Activated CD4-positive, CD25-positive, alpha-beta regulatory T cell treated with anti-CD3 and anti-CD28 coated beads, Interleukin-2, amount 50 U/mL, for 72 hours (primary cell): Measurements from ENCODE around the gene URAD.

ENCODE experiments used
- DNase-seq: peaks from one replicate; pipeline ENCODE4 v3.0.0; 2021

The URAD gene

GRCh38 chr13:27997904-27998522 lies 9.5 kb upstream of the URAD start:
- no peak for DNase-seq

DNA sequence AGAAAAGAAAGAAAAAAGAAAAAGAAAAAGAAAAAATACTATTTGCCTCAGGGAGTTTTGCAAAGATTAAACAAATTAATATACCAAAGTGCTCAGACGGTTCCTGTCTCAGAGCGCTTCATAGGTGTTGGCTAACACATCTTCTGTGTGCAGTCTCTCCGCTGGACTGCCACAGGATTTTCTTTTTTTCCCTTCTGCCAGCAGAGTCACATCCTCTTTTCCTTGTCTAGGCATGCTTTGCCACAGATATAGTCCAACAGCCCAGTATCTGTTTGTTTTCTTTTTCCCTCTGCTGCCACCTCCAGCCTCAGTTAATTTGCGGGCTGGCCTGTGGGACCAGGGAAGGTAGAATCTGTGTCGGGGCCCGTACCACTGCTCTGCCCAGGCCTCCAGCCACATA lies 3.4 kb upstream of the URAD start:
- DNase-seq: no peak

- no peak for DNase-seq
Measured at GRCh38 chr13:27985600-27985999, 2.9 kb downstream of the URAD start.

- DNase-seq: no peak
Measured at GRCh38 chr13:27982361-27982760, 6.1 kb downstream of the URAD start.

DNA sequence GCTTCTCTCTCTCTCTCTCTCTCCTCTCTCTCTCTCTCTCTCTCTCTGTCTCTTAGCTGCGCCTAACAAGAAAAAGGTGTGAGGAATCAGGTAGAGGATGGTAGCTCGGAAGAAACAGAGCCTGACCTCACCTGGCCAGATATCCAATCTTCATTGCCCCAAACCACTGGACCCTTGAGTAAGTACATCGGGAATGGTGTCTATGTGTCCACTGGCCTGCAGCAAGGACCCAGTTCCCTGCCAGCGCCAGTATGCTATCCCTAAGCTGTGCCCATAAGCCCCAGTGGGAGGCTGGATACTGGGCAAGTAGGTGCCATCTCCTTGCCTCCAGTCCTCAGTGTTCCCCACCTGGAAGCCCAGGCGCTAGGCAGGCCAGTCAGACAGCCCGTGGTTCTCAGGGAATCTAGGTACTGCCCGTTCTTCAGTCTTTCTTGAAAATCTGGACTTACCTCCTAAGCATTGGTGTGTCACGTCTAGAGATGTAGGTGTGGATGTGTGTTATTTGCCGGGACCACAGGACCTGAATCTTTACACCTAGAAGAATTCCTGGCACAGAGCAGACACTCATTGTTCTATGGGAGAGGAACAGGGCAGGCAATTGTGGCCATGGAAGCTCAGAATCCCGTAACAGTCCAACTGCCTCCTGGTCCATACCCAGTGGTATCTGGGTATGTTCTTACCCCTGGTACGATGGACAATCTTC lies 7.3 kb downstream of the URAD start:
- DNase-seq: no peak

GRCh38 chr13:27980280-27980998 lies 8.1 kb downstream of the URAD start:
- DNase-seq: no peak

DNA sequence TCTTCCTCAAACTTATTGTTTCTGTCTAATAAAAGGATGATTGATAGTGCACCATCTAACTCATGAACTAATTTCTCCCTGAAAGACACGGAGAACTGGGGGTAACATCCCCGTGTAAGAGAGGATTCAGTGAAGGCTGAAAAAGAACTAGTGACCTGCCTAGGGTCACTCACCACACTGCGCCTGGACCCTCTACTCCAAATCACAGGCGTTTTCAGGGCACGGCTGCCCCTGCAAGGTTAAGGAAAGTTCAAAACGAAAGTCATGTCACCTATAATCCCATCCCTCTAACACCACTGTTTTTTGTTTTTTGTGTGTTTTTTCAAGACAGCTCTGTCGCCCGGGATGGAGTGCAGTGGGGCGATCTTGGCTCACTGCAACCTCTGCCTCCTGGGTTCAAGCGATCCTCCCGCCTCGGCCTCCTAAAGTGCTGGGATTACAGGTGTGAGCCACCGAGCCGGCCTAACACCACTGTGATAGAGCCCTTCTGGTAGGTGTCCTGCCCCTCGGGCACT lies 8.7 kb downstream of the URAD start:
- DNase-seq: no peak

GRCh38 chr13:27979001-27979643 lies 9.4 kb downstream of the URAD start:
- no peak for DNase-seq

GRCh38 chr13:27978301-27978968 lies 10.1 kb downstream of the URAD start:
- DNase-seq: no peak

GRCh38 chr13:27977476-27978300 lies 10.8 kb downstream of the URAD start:
- DNase-seq: no peak

DNA sequence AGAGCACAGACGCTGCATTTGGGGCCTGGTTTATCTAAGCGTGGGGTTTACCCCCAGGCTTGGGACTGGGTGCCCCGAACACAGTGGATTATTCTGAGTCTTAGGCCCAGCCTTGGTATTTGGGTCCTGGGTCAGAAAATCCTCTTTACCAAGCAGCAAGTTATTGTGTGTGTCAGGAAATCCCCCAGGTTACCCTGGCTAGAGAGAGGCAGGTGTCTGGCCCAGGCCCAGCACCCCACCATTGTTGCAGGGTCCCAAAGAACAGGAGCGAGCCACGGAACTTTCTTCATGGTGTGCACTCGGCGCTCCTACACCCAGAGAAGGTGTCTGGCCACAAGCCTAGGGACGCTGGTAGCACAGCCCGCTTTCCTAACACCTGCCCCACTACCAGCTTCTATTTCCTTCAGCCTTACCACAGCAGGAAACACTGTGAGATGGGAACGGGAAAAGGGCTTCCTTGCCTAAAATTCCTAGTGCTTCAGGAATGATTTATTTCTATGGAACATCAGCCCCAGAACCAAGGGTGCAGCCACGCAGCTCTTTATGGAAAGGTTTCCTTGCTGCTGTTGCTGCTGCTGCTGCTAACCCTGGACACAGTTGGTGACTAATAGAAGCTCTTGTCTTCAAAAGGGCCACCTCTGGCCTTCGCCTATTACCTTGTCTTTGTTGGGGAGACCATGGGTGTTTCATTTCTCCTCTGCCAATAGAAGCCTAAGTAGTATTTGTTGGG lies 12.0 kb downstream of the URAD start:
- no peak for DNase-seq

GRCh38 chr13:27975564-27976361 lies 12.7 kb downstream of the URAD start:
- no peak for DNase-seq

- DNase-seq: no peak
Measured at GRCh38 chr13:27973961-27974662, 14.4 kb downstream of the URAD start.

- DNase-seq: no peak
Measured at GRCh38 chr13:27973291-27973690, 15.2 kb downstream of the URAD start.

DNA sequence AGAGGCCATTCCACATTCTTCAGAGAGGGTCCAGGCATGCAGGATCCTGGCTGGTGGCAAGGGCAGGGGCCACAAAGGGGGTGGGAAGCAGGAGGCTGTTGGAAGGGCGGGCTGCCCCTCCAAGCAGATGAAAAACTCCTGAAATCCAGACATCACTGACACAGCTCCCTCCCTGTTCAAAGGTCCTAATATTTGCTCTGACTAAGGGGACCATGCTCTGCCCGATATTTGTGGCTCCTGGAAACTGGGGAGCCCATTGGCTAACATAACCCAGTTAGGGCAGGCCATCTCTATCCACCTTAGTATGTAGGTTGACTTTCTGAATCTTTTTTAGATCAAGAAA lies 16.0 kb downstream of the URAD start:
- DNase-seq: no peak

DNA sequence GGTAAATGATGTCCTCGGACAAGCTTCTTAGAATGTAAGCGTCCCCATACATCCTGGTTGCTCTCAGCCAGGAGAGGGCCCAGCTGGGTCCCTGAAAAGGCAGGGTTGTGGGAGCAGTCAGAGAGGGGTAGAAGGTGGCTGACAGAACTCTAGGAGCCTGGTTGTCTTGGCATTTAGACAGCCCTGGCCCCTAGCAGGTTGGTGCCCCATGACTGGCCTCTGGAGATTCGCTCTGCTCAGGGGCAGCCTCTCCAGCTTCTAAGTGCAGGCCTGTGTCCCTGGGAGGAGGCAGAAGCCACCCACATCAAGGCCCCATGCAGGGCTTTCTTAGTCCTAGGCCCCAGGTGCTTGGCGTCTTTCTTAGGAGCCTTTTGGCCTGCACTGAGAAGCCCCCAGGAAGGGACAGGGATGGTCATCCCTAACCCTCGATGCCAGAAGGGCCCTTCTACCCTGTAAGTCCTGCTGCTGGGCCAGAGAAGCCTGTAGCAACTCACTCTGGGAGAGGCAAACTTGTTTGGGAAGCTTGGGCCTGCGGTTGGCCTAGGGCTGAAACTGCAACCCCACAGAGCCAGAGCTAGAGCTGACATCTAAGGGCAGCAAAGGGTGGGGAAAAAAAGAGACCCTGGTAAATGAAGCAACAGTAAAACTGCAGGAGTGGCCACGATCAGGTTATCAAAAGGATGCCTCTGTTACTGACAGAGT lies 16.6 kb downstream of the URAD start:
- no peak for DNase-seq

GRCh38 chr13:27971236-27971645 lies 17.3 kb downstream of the URAD start:
- DNase-seq: no peak

DNA sequence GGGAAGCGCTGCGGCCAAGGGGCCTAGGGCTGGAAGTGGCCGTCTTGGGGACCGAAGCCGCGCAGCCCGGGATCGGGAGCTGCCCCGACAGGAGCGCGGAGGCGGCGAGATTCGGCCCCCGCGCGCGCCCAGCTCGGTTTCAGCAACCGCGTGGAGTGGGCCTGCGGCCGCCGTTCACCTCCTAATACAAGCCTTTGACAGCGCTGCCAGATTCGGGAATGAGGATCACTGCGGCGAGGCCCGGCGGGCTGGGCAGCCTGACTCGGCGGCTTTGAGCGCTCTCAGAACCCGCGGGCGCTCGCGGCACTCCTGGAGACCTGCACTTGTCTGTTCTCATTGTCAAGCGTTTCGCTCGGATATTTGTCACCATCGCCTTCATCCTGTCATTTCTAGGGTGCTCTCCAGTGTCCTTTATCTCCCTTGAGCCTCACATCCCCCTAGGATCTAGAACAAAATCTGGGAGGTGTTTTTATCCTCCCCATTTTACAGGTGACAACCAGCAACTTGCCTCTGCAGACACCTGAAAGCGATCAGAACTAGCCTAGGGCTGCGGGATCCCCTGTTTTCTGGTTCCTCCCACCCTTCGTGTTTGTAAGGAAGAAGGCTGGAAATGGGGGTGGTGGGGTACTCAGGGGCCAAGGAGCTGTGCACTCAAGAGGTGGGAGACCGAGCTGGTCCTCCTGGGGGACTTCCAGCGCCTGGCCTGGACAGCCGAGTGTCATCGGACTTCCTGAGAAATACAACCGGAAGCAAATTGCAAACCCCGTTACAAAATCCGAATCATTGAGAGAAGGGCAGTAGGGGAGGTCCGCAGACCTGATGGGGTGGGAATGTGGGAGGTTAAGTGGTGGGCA lies 17.9 kb downstream of the URAD start:
- DNase-seq: no peak
